Measurements from ENCODE around the gene URM1.
"Not testable (repeated sequence)": the region's sequence is repeated elsewhere in the genome, so short reads cannot be mapped to it uniquely, and the experiment has no call there.

The URM1 gene

GRCh38 chr9:128409450-128409849, 38.3 kb downstream of the URM1 start:
- no peak for DNase-seq (ENCODE audit: low read depth in 2 of 2)

- no peak for DNase-seq (ENCODE audit: low read depth in 2 of 2)
These were observed 38.8 kb downstream of the URM1 start for GRCh38 chr9:128409978-128410377.

- no peak for DNase-seq (ENCODE audit: low read depth in 2 of 2)
These were observed 40.4 kb downstream of the URM1 start for GRCh38 chr9:128411364-128412119.

- DNase-seq (ENCODE audit: low read depth in 2 of 2), result peak; percentile 10 to 38
These were observed 41.1 kb downstream of the URM1 start for GRCh38 chr9:128412120-128412790.

GRCh38 chr9:128413728-128414127, 42.6 kb downstream of the URM1 start:
- DNase-seq (ENCODE audit: low read depth in 2 of 2), result not testable (repeated sequence)

- no peak for DNase-seq (ENCODE audit: low read depth in 2 of 2)
These were observed 43.3 kb downstream of the URM1 start for GRCh38 chr9:128414461-128414860.

GRCh38 chr9:128415281-128415680, 44.1 kb downstream of the URM1 start:
- no peak for DNase-seq (ENCODE audit: low read depth in 2 of 2)

- no peak for DNase-seq (ENCODE audit: low read depth in 2 of 2)
These were observed 44.8 kb downstream of the URM1 start for GRCh38 chr9:128416014-128416413.

GRCh38 chr9:128416432-128417019, 45.4 kb downstream of the URM1 start:
- no peak for DNase-seq (ENCODE audit: low read depth in 2 of 2)

- DNase-seq (ENCODE audit: low read depth in 2 of 2), result no peak
These were observed 48.1 kb downstream of the URM1 start for GRCh38 chr9:128419061-128419925.

GRCh38 chr9:128420060-128420650, 49.0 kb downstream of the URM1 start:
- peak; percentile 23 to 64 for DNase-seq (ENCODE audit: low read depth in 2 of 2)

GRCh38 chr9:128420651-128421481, 49.7 kb downstream of the URM1 start, which contains the start of gene CERCAM:
TSS of gene CERCAM (plus strand) at chr9:128420857. CDS start at chr9:128420878, 21 bp downstream.
- DNase-seq (ENCODE audit: low read depth in 2 of 2), result peak; percentile 15 to 31

GRCh38 chr9:128421482-128421996, 50.4 kb downstream of the URM1 start:
- no peak for DNase-seq (ENCODE audit: low read depth in 2 of 2)

GRCh38 chr9:128422022-128422782, 51.0 kb downstream of the URM1 start:
- DNase-seq (ENCODE audit: low read depth in 2 of 2), result not testable (repeated sequence)

- DNase-seq (ENCODE audit: low read depth in 2 of 2), result no peak
These were observed 51.6 kb downstream of the URM1 start for GRCh38 chr9:128422783-128423150.

GRCh38 chr9:128423356-128423755, 52.2 kb downstream of the URM1 start:
- DNase-seq (ENCODE audit: low read depth in 2 of 2), result not testable (repeated sequence)

GRCh38 chr9:128424268-128424780, 53.1 kb downstream of the URM1 start:
- no peak for DNase-seq (ENCODE audit: low read depth in 2 of 2)

- DNase-seq (ENCODE audit: low read depth in 2 of 2), result no peak
These were observed 57.7 kb downstream of the URM1 start for GRCh38 chr9:128428644-128429512.

Measured in stimulated activated CD4-positive, alpha-beta T cell treated with anti-CD3 and anti-CD28 coated beads, Interleukin-12 subunit alpha, Interleukin-12 subunit beta, amount 100 ng/mL, for 24 hours (primary cell).